GM21381 (cell line): ENCODE measurements around the gene GDF11.
A peak's percentile ranks its signal among the peaks of the same experiment; 100 is the strongest.

Experiments used
- ATAC-seq: cut with Tn5 transposase; IDR thresholded peaks from one replicate; pipeline ENCODE4 v1.9.1; 2021; ENCODE audit warnings: mild to moderate bottlenecking, moderate library complexity; ENCODE audit not compliant: unreplicated experiment

Gene GDF11

GRCh38 chr12:55722948-55723347, 20.0 kb upstream of the GDF11 start:
- no peak for ATAC-seq

DNA sequence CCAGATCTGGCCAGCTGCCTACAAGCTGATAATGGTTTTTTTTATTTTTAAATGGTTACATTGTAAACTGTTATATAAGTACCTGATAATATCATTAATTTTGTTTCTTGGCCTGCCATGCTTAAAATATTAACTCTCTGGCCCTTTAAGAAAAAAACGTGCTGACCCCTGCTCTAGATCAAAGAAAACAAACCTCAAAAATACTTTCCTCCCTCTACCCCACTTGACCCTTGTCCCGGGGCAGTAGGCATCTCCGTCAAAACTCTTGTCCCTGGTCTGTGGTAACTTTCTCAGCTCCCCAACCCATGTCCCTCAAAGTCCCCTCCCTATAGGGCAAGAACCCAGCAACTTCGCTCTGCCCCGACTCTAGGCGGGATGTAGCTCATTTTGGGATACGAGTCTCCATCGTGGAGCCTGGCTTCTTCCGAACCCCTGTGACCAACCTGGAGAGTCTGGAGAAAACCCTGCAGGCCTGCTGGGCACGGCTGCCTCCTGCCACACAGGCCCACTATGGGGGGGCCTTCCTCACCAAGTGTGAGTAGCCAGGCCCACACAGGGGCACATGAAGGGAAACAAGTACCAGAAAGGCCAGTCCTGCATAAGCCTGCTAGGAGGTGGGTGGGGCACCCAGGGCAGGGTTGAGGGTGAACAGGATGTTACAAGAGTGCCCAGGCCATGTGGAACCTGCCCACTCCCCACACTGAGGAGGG, 19.3 kb upstream of the GDF11 start:
- ATAC-seq, result no peak

DNA sequence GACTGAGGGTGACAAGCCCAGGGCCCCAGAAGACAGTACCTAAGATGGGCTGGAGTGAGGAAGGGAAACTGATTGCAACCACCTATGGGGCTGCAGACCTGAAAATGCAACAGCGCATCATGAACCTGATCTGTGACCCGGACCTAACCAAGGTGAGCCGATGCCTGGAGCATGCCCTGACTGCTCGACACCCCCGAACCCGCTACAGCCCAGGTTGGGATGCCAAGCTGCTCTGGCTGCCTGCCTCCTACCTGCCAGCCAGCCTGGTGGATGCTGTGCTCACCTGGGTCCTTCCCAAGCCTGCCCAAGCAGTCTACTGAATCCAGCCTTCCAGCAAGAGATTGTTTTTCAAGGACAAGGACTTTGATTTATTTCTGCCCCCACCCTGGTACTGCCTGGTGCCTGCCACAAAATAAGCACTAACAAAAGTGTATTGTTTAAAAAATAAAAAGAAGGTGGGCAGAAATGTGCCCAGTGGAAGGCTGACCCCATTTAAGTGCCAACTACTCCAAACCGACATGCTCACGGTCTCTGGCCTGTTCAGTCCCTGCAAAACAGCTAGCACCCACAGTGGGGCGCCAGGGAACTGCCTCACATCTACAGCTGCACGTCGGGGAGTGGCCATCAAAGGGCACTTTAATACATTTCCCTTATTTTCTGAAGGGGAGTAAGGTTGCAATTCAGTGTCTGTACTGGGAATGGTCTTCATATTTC, 18.5 kb upstream of the GDF11 start:
- ATAC-seq, result no peak

GRCh38 chr12:55724940-55725309, 18.0 kb upstream of the GDF11 start:
- no peak for ATAC-seq

GRCh38 chr12:55725556-55725955, 17.4 kb upstream of the GDF11 start:
- no peak for ATAC-seq

DNA sequence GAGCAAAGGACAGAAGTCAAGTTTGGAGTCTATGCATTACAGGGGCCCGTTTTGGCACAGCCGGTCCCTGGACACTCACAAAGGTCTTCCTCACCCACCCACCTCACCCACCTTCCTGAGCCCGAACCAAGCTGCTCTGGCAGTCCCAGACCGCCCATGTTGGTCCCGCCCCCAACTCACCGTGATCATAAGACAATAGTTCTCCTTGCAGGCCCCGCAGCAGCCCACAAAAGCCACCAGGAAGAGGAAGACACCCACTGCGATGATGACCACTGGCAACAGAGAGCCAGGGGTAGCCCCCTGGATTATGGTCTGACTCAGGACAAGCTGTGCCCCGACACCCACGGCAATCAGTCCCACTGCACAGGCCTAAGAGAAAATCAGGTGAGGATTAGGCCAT, 16.0 kb upstream of the GDF11 start:
- no peak for ATAC-seq

DNA sequence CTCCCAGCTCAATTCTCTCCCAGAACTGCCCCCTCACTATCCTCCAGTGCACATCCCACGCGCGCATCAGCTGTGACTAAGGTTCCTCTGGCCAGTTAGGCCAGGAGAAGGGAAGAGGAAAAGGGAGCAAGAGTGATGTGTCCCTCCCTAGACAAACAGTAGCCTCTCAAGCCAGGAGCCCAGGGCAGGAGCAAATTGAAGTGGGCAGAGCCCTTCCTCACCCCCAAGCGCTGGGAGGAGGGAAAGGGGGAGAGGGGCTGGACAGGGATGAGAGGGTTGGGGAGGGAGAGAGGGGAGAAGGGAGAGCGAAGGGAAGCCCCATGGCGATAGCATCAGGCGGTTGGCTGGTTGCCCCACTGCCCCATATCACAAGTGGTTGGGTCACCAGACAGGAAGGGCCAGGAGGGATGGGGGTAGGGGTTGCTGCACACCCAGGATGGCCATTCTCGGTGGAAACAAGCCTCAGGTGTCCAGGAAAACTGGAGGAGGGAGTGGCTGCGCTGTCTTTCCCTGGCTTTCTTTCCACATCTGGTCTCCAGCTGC, 15.2 kb upstream of the GDF11 start:
- ATAC-seq, result no peak

- ATAC-seq, result no peak
These were observed 14.6 kb upstream of the GDF11 start for GRCh38 chr12:55728186-55728938.

DNA sequence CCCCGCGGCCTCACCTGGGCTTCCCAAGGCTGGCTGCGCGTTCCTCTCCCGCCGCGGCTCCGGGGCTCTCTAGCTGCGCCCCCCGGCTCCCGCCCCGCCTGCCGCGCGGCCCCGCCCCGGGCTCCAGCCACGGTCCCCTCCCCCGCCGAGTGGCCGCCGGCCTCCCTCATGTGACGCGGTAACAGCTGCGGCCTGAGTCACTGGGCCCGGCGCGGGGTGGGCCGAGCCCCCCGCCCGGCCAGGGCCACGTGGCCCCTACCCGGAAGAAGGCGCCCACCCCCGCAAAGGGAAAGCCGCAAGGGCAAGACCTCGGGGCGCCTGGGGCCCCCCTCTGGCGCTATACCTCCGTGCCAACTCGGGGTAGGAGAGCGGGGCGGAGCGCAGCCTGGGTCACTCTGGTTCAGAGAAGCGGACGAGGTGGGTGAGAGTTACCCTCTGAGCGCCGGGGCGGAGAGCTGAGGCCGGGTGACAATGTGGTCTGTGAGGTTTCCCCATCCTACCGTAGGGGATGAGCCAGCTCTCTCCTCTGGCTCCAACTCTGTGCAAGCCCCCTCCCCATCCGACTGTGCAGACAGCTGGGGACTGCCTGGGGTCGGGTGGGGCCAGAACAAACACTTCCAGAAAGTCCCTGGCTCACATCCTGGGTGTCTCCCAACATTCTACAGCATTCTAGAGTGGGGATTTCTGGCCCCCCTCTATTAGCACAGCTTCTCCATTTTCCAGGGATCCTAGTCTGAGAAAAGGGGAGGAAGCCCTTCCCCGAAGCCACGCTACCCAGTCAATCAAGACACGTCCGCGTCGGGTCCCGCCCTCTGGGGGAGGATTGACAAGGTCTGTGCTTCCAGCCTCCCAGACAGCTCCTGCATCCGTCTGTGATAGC, 13.7 kb upstream of the GDF11 start, which contains the start of gene CD63:
Gene CD63 (minus strand): TSS at position 71 of the 880 bp plus-strand sequence. CDS start 668 bp downstream, outside the sequence.
- peak; percentile 59 for ATAC-seq

DNA sequence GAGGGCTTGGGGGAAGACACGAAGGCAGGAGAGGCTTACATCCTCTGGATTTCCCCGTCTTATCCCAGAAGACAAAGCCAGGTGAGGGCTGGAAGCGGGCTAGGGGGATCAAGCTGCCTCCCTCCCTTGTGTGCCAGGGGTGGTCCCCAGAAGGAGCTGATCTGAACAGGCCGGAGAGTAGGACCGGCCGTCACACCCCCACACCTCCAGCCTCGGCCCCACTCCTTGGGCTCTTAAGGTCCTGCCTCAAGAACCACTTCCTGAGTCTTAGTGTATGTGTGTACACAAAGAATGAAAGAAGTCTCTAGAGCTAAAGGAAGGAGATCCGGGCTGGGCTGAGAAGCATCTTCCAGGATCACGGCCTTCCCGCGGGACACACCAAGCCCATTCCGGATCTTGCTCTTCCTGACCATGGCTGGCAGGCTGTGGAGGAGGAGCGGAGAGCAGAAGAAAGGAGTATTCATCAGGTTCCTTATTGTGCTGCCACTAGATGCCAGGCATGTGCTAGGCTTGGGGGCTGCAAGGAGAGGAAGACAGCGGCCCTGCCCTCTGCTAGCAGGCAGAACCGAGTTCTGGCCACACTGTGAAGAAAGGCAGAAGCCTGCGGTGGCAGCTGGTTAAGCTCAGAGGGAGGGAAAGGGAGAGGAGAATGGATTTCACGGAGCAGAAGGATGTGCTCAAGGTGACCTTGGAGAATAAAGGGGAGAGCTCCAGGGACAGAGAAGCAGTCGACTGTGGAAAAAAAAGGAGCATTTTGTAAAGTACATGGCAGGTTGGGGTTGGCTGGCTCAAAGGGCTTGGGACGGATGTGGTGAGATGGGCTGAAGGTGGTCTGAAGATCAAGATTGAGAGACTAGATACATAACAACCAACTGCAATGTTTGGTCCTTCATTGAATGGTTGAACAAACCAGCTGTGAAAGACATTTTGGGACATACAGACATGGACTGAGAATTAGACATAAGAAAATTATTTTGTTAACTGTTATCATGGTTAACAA, 12.8 kb upstream of the GDF11 start:
- ATAC-seq, result peak; percentile 43

- ATAC-seq, result no peak
These were observed 10.6 kb upstream of the GDF11 start for GRCh38 chr12:55732288-55732687.

DNA sequence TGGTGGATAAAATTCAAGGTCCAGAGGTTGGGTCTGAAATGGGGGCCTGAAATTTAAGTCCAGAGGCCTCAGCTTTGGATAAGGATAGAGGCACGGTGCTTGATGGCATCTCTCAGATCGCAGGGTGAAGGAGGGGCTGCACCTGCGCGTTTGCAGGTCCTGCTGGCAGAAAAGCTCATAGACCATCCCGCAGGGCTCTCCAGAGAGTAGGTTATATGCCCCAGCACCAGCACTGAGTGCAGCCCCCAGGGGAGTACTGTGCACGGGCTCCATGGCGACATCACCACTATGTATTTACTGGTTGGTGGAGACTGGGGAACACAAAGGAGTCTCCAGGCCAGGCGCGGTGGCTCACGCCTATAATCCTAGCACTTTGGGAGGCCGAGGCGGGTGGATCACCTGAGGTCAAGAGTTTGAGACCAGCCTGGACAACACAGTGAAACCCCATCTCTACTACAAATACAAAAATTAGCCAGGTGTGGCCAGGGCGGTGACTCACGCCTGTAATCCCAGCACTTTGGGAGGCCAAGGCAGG, 9.8 kb upstream of the GDF11 start:
- ATAC-seq, result no peak

GRCh38 chr12:55733858-55734257, 9.1 kb upstream of the GDF11 start:
- ATAC-seq, result no peak

DNA sequence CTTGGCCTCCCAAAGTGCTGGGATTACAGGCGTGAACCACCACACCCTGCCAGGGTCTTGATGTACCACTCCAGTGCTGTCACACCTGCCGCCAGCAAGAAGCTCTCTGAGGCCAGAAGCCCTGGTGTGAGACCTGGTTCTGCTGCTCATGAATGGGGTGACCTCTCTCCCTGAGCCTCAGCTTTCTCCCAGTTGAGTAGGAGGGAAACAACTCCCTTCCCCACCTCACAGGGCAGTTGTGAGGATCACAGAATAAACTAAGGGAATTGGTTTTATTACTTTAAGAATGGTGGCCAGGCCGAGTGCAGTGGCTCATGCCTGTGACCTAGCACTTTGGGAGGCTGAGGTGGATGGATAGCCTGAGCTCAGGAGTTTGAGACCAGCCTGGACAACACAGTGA, 8.3 kb upstream of the GDF11 start:
- ATAC-seq, result no peak

- ATAC-seq, result no peak
These were observed 6.8 kb upstream of the GDF11 start for GRCh38 chr12:55736076-55736475.

DNA sequence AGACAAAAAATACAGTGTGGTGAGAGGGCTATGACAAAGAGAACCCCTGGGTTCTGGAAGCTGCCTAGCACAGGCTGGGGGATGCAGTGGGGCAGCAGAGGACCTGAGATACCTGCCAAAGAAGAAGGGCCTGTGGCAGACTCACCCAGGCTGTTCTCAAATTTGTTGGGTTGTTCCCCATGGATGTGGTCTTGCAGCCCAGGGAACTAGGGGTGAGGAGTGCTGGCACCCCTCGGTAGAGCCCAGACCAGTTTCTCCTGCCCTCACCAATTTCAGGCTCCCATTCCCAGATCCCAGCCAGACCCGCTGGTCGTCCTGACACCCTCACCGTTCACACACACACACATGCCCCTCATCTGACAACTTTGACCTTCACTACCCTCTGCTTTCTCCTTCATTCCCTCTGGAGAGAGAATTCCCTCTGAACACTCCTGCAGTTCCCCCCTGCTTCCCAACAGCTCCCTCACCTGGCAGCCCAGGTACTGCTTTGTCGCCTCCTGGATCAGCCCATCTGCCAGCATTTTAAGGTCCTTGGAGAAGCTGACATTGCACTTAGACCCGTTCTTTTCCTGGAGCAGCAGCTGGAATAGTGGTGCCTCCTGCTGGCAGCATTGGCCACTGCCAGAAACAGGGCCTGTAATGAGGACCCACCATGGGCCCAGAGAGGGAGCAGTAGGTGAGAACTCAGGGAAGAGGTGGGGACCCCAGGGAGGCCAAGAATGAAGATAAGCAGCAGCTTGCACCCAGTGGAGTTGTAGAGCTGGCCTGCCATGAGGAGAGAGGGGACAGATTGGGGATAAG, 5.9 kb upstream of the GDF11 start:
- no peak for ATAC-seq

DNA sequence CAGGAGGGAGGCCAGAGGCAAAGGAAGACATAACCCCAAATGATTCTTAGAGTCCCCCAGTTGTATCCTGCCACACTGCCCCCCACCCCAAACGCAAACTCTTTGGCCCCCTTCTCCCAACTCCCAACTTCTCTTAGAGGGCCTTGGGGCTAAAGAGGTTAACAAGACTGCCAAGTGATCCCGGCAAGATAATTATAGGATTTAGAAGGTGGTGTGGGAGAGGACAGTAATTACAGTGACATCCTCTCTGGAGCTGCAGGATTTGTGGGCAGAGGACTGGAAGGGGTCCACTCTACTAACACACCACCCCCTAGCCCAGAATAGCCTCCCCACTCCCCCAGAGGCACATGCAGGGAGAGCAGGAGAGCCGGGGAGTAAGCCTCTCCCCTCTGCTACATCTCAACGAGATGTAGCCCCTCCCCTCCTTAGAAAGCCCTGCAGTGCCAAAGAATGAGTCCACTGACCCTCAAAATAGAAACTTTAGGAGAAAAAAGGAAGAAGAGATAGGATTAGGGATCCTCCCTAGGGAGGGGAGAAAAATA, 5.3 kb upstream of the GDF11 start:
- peak; percentile 11 for ATAC-seq
